ENCODE measurements around the gene YBX3.

GRCh38 chr12:10701843-10702242 is 21.3 kb downstream of the YBX3 start:
- TF ChIP-seq POLR2A (IDR thresholded peaks at IDR 0.05) (no peak), CTCF (IDR thresholded peaks at IDR 0.05 in 4 of 5, conservative IDR thresholded peaks at IDR 0.05 in 1 of 5) (no peak)

Measured in gastrocnemius medialis (tissue), 4 donors.